ENCODE measurements around the gene IYD. TPM values are rescaled to one million over a fixed set of nuclear protein-coding genes. Genes with fewer than 3 reads are reported as not detected.
A peak's percentile ranks its signal among the peaks of the same experiment; 100 is the strongest.

The IYD gene
- total RNA-seq, 1 donor from 2014 or later = 1.2 TPM

DNA sequence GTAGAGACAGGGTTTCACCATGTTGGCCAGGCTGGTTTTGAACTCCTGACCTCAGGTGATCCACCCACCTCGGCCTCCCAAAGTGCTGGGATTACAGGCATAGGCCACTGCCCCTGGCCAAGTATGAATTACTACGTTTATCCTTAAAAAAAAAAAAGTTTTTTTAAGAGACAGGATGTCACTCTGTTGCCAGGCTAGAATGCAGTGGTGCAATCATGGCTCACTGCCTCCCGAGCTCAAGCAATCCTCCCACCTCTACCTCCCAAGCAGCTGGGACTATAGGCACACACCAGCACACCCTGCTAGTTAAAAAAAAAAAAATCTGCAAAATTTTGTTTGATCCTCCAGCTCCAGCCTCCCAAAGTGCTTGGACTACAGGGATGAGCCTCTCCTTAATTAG, 23.1 kb downstream of the IYD start:
- Histone ChIP-seq H3K36me3 (no peaks in the 10 kb centered on the region), H3K4me1 (peaks cover 3% of the 10 kb centered on the region), H3K27ac (peak overlapping the region; percentile 67), H3K27me3 (no peaks in the 10 kb centered on the region), H3K4me3 (no peak overlapping the region), H3K9me3 (no peaks in the 10 kb centered on the region)
- ATAC-seq (peak; percentile 24), DNase-seq (no peak)
- intact Hi-C loops (cut with DNase I) = no loop called here
- TF ChIP-seq, protein P1, sequence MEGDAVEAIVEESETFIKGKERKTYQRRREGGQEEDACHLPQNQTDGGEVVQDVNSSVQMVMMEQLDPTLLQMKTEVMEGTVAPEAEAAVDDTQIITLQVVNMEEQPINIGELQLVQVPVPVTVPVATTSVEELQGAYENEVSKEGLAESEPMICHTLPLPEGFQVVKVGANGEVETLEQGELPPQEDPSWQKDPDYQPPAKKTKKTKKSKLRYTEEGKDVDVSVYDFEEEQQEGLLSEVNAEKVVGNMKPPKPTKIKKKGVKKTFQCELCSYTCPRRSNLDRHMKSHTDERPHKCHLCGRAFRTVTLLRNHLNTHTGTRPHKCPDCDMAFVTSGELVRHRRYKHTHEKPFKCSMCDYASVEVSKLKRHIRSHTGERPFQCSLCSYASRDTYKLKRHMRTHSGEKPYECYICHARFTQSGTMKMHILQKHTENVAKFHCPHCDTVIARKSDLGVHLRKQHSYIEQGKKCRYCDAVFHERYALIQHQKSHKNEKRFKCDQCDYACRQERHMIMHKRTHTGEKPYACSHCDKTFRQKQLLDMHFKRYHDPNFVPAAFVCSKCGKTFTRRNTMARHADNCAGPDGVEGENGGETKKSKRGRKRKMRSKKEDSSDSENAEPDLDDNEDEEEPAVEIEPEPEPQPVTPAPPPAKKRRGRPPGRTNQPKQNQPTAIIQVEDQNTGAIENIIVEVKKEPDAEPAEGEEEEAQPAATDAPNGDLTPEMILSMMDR (IDR thresholded peaks at IDR 0.05) = no peak

DNA sequence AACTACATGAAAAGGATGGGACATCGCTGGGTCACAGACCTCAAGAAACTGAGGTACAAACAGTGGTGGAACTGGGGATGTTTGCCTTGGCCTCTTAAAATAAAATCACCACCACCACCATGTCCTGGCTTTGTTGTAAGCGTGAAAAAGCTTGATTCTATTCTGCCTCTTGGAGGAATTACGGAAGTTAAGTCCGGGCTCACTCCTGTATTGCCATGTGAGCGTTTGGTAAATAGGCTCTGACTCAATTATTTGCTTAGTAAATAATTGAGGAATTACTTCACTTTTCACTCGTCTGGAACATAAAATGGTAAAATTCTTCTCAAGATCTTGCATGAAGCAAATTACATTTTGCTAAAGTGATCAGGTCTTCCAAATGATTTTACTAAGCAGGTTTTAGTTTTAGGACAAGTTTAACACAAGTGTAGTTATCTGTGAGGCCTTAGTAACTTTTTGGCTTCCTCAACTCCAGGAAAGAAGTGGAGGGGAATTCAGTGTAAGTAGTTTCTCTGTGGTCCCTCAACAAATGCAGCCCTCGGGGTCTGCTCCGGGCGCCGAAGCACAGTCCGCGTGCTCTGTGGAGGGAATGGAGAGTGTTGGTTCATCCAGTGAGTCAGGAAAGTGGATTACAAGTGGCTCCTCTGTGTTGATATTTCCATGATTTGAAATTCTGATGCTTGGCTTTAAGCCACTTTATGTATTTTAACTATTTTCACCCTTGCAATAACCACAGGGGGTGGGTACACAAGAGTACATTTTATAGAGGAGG, 23.8 kb downstream of the IYD start:
- H3K4me1 ChIP-seq = peaks cover 3% of the 10 kb centered on the region
- intact Hi-C loops (cut with DNase I) = no loop called here
- H3K36me3 ChIP-seq = no peaks in the 10 kb centered on the region
- TF ChIP-seq, protein P1 (IDR thresholded peaks at IDR 0.05) = no peak
- H3K4me3 ChIP-seq = no peak overlapping the region
- H3K27me3 ChIP-seq = no peaks in the 10 kb centered on the region
- DNase-seq (no peak), ATAC-seq (peak; percentile 70)
- H3K27ac ChIP-seq = peak overlapping the region; percentile 67
- no peaks in the 10 kb centered on the region for H3K9me3 ChIP-seq

DNA sequence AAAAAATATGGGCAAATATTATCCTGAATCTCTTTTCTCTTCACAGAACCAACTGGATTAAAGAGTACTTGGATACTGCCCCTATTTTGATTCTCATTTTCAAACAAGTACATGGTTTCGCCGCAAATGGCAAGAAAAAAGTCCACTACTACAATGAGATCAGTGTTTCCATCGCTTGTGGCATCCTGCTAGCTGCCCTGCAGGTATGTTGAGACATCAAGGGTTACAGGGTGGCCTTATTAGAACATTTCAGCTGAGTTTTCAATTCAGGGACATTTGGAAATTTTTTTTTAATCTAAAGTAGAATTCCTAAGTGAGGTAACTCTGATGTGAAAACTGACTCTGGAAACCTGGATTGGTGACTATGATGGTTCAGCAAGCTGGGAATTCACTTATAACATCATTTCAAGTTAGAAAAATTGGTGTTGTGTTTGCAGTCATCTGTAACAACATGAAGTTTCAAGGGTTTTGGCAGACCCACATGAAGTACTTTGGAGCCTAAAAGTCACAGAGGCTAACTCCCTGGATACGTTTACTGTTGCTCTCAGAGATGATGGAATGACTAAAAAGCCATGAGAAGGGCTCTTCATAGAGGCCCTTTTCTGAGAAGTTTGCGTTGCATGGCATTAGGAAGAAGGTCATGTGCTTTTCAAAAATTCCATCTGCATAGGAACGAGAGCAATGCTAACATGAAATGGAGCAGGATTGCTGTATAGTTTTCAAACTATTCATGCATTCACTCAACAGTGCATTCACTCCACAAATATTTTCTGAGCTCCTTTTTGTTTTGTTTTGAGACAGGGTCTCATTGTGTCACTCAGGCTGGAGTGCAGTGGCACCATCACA, 25.5 kb downstream of the IYD start:
- H3K4me3 ChIP-seq = no peak overlapping the region
- peaks cover 3% of the 10 kb centered on the region for H3K4me1 ChIP-seq
- H3K27ac ChIP-seq = peak overlapping the region; percentile 67
- H3K27me3 ChIP-seq = no peaks in the 10 kb centered on the region
- DNase-seq (no peak), ATAC-seq (peak; percentile 78)
- H3K9me3 ChIP-seq = no peaks in the 10 kb centered on the region
- intact Hi-C loops (cut with DNase I) = no loop called here
- TF ChIP-seq, protein P1 (IDR thresholded peaks at IDR 0.05) = no peak
- H3K36me3 ChIP-seq = no peaks in the 10 kb centered on the region

DNA sequence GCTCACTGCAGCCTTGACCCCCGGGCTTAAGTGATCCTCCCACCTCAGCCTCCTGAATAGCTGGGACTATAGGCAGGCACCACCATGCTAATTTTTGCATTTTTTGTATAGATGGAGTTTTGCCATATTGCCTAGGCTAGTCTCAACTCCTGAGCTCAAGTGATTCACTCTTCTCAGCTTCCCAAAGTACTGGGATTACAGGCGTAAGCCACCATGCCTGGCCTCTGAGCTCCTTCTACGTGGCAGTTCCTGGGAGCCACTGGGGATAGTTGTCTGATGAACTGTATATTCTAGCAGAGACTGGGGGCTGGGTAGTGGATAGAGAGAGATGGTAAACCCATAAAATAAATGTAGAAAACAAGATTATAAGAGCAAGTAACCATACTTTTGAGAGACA, 26.1 kb downstream of the IYD start:
- no peak for ATAC-seq
- H3K27ac ChIP-seq = no peak overlapping the region

DNA sequence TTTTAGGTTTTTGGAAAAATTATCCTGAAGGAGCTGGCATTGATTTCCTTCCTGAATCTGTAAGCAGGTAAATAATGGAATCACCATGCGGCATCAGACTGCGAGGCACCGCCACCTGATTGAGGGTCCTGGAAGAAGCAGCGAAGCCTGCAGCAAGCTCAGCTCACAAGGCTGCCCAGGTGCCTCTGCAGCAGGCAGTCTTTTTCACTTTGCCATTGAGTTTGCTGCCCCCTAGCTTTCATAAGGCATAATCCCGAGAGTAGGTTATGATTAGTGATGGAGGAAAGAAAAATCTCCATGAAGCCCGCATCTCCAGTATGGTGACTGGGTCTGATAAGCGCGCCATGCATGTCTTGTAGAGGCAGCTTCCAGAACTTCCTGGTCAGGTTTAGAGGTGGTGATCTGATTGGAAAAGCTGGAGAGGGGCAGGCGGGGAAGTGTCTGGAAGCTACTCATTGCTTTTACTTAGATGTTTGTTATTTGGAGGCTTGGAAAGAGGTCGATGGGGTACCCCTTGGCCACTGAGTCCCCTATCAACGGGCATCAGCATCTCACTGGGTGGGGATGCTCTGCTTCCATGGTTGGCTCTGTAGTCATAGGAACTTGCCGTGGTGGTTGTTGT, 26.7 kb downstream of the IYD start:
- intact Hi-C loops (cut with DNase I) = no loop called here

More for the DNA sequence above, 26.1 kb downstream of the IYD start:
- no peaks in the 10 kb centered on the region for H3K36me3 ChIP-seq
- TF ChIP-seq, protein P1 (IDR thresholded peaks at IDR 0.05) = no peak
- no peaks in the 10 kb centered on the region for H3K27me3 ChIP-seq
- intact Hi-C loops (cut with DNase I) = no loop called here
- no peaks in the 10 kb centered on the region for H3K9me3 ChIP-seq
- DNase-seq = no peak
- H3K4me3 ChIP-seq = no peak overlapping the region
- peaks cover 3% of the 10 kb centered on the region for H3K4me1 ChIP-seq

More for the DNA sequence above, 26.7 kb downstream of the IYD start:
- TF ChIP-seq, protein P1 (IDR thresholded peaks at IDR 0.05) = peak; percentile 77
- no peaks in the 10 kb centered on the region for H3K9me3 ChIP-seq
- ATAC-seq (peak; percentile 83), DNase-seq (no peak)
- H3K27me3 ChIP-seq = no peaks in the 10 kb centered on the region
- H3K4me3 ChIP-seq = no peak overlapping the region
- peaks cover 3% of the 10 kb centered on the region for H3K4me1 ChIP-seq
- H3K36me3 ChIP-seq = no peaks in the 10 kb centered on the region
- no peak overlapping the region for H3K27ac ChIP-seq
